Uterus (tissue), 2 donors: Measurements from ENCODE around the gene ZBTB44.

ENCODE experiments used
- CTCF ChIP-seq, 4 experiments: fragments of 200-600 bp in 2 of 4; fragments of 450-650 bp in 2 of 4; sonication (generic) in 2 of 4; IDR thresholded peaks; one replicate each; pipeline ENCODE4 v1.5.1; 2016 to 2019; ENCODE audit warnings: antibody characterized with exemption in 4 of 4, mild to moderate bottlenecking in 2 of 4, moderate library complexity in 1 of 4
- POLR2A ChIP-seq, 2 donors: fragments of 450-650 bp; IDR thresholded peaks; one replicate each; pipeline ENCODE4 v1.6.1; 2016; ENCODE audit warnings: antibody characterized with exemption in 2 of 2, mild to moderate bottlenecking in 1 of 2, moderate library complexity in 1 of 2

DNA sequence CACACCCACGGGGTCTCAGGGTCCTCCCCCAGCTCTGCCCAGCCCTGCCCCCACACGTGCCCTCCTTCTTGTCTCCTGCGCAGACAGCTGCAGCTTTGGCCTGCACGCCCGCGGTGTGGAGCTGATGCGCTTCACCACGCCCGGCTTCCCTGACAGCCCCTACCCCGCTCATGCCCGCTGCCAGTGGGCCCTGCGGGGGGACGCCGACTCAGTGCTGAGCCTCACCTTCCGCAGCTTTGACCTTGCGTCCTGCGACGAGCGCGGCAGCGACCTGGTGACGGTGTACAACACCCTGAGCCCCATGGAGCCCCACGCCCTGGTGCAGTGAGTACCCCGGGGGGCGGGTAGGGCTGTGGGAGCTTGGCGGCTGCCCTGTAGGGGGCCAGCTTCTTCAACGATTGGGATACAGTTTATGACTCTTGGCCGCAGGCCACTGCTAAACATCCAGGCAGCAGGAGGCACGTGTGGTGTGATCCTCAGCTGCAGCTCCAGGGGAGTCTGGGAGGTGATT, 124.3 kb downstream of the ZBTB44 start:
- TF ChIP-seq POLR2A (IDR thresholded peaks at IDR 0.05) = no peak
- no peak for TF ChIP-seq CTCF (IDR thresholded peaks at IDR 0.05)
